GM18511 (cell line): ENCODE measurements around the gene CHD1L.
"Not testable (repeated sequence)": the region's sequence is repeated elsewhere in the genome, so short reads cannot be mapped to it uniquely, and the experiment has no call there.

Source experiments
- ATAC-seq: cut with Tn5 transposase; IDR thresholded peaks from one replicate; pipeline ENCODE4 v1.9.1; 2021; ENCODE audit warnings: mild to moderate bottlenecking, moderate library complexity; ENCODE audit not compliant: unreplicated experiment

The CHD1L gene

DNA sequence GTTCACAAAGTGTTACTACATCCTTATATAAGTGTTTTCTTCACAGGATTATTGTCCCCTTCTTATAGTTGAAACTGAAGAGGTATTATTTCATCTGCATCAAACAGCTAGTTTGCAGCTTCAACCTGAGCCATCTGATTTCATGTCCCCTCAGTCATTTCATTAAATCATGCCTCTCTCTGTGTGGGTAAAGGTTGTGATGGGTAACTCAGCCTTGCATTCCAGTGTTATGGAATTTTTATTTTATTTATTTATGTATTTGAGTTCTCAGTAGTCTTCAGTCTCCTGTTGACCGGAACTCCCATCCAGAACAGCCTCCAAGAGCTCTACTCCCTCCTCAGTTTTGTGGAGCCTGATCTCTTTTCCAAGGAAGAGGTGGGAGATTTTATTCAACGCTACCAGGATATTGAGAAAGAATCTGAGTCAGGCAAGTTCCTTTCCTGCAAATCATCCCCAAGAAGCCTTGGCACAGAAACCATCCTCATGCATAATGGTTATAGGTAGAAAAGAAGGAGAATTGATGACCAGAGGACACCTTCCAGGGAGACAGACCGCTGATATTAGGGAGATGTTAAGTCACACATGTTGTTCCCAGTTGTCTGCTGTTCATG, 21.8 kb downstream of the CHD1L start:
- ATAC-seq: no peak

DNA sequence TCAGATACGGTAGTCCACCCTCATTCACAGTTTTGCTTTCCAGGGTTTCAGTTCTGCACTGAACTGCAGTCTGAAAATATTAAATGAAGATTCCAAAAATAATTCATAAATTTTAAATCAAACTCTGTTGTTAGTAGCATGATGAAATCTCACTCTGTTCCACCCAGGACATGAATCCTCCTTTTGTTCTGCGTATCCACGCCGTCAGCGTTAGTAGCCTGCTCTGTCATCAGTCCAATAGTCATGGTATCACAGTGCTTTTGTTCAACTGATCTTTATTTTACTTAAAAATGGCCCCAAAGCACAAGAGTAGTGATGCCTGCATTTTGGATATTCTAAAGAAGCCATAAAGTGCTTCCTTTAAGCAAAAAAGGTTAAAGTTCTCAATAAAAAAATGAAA, 23.9 kb downstream of the CHD1L start:
- no peak for ATAC-seq

DNA sequence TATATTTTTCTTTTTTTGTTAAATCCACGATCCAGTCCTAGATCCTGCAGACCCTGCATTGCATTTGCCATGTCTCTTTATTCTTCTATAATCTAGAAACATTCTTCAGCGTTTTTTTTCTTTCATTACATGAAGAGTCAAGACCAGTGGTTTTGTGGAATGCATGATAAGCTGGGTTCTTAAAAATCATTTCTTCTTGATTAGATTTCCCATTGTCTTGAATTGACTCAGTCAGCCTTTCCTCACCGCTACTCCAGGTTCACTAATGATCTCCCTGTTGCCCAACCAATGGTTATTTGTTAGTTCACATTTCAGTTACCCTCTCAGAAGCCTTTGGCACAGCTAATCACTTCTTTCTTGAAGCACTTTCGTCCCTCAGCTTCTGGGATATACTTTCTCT, 25.2 kb downstream of the CHD1L start:
- ATAC-seq: no peak

DNA sequence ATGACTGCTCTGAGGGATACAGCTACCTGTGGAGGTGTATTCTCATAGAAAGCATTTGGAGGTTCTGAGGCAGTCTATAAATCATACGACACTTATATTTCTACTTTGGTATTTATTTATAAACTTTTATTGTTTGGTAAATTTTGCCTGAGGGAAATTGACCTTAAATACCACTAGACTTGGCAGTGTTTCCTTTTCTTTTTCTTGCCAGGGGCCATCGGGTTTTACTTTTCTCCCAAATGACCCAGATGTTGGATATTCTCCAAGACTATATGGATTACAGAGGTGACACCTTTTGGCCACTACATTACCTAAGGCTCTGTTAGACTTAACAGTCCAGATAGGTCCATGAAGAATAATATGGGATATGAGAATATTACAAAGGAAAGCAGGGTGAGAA, 28.2 kb downstream of the CHD1L start:
- ATAC-seq: no peak

DNA sequence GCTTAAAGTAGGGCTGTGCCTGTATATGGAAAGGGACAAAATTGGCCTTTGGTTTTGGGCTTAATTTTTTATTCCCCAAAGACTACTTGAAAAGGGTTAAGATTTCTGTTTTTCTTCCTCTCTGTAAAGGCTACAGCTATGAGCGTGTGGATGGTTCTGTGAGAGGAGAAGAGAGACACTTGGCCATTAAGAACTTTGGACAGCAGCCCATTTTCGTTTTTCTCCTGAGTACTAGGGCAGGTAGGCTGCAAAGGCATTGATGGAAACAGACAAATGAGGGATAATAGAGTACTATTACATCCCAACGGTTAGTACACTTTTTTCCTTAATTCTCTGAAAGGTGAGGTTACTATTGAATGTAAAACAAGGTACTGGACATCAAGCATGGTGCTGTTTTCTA, 29.6 kb downstream of the CHD1L start:
- ATAC-seq: no peak

DNA sequence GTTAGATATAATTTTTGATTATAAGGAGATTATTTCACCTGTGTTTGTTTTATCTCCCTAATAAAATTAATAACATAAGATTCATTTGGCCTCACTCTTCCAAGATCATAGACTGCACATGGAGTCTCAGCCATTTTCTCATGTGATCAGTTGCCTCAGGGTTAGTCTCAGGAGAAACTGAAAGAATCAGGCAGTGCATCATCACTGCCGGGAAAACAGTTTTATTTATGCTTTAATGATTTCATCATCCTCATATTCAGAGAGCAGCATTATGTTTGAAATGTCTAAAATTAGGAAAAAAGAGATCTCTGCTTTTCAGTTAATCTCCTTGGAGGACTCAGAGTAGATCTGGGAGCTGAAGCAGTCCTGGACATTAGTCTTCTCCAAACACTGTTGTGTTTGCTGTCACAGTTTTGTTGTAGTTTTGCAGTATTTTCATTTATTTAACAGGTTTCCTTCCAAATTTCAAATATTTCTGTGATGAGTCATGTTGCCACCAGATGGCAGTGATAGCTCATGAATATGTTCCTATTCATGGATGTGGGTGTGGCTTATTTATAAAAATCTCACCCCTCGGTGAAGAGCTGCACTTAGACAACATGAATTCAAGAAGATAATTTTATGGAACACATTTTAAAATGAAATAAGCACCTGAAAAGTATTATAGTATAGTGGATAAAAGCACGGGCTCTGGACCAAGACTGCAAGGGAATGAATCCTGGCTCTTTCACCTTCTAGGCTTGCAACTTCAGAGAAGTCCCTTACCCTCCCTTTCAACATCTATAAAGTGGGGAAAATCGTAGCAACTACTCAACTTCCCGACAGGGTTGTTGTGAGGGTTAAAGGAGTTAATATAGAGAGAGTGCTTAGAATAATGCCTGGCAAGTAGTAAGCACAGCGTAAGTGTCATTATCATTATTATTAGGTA, 31.2 kb downstream of the CHD1L start:
- no peak for ATAC-seq

DNA sequence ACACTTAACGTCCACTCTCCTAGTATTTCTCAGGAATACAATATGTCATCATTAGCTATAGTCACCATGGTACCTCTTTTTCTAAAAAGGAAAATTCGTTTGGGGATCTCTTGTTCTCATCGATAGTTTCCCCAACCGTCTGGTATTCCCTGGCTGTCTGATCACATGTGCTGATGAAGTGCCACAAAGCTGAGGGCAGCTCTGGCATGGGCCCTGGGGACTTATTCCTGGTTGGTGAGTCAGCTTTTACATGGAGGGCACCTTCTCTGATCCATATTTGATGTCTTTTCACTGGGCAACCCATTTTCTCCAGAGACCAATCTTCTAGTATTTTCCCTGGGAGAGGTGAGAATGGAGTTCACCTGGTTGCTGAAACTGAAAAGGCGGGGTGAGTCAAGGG, 39.5 kb downstream of the CHD1L start:
- no peak for ATAC-seq

DNA sequence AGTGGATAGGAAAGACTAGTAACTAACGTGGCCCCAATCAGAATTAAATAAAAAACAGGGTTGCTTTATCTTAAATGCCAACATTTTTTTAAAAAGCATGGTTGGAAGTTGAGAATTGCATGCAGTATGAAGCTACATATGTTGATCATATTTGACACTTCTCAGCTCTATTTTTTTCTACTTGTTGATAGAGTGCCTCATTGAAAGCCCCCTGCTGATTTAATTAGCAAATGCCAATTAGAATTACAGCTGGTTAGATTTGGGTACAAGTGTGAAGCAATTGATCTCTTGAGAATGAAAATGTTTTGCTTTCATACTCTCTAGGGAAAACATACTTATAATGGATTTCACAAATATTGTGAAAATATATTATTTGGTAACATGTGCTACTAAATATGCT, 40.5 kb downstream of the CHD1L start:
- no peak for ATAC-seq

DNA sequence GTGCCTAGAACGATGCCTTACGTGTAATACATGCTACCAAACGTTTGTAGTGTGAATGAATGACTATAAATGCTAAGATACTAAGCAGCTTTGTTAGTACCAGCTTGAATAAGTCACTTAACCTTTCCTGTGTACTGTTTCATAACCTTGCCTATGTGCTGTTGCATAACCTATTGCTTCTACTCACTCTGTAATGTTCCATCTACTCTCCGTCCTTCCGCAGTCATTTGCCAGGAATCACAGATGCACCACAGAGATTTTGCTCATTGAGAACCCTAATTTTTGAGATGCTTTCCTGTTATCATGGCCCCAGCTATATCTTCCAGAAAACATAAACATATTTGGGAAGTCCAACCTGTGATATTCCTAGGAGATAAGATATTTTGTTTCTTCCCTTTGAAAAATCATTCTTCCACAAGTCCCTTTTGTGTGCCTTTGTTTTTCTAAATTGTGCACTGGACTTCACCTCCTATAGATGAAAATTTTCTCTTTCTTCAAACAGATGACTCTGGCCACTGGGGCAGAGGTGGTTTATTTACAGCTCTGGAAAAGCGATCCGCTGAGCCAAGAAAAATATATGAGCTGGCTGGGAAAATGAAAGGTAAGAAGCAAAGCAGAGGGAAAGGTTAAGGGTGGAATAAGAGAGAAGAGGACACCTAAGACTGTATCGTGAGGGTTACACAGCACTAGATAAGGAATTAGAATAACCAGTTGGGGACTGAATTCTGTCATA, 44.8 kb downstream of the CHD1L start:
- no peak for ATAC-seq

DNA sequence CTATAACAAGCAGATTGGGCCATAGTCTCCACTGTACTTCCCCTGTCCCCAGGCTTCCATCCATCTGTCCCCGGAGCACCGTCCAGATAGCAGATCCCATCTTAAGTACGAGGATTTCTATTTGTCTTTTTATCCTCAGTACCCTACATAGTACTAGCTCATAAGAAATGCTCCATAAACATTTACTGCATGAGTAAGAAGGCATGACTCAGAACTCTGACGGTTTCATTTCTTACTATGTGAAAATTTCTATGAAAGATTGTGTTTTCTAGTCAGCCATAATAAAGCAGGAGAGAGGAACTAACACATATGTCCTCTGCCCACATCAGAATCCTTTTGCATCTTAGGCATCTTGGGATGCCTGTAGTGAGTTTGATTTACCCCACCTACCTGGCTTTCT, 49.5 kb downstream of the CHD1L start:
- ATAC-seq: no peak

DNA sequence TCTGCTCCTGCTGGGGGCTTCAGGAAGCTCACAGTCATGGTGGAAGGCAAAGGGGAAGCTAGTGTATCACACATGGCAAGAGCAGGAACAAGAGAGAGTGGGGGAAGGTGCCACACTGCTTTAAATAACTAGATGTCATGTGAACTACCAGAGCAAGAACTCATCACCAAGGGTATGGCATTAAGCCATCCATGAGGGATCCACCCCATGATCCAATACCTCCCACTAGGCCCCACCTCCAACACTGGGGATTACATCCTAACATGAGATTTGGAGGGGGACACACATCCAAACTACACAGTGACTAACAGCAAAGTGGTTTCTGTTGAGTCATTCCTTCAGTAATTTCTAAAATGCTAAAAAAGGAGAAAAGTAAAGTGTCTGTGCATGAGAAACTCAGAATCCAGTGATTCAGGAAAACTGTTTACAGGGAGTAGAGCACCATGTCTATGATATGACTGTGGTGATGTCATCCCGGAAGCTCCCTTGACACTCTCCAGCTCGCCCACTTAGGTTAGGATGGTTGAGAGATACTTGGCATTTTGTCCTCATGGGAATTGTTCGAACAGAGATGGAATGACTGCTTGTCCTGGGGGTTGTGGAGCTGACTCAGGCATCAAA, 50.3 kb downstream of the CHD1L start:
- ATAC-seq: no peak

DNA sequence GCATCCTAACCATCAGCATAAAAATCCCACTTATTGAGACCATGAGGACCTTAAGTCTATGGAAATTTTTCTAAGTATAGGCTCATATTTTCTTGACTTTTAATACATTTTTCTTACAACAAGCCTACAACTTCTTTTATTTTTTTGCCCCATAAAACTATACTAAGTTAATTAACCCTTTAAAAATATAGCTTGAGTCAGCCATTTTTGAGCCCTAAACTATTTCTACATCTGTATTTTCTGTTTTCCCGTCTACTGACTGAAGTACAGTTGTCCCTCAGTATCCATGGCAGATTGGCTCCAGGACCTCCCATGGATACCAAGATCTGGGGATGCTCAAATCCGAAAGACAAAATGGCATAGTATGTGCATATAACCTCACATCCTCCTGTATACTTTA, 55.0 kb downstream of the CHD1L start:
- no peak for ATAC-seq

DNA sequence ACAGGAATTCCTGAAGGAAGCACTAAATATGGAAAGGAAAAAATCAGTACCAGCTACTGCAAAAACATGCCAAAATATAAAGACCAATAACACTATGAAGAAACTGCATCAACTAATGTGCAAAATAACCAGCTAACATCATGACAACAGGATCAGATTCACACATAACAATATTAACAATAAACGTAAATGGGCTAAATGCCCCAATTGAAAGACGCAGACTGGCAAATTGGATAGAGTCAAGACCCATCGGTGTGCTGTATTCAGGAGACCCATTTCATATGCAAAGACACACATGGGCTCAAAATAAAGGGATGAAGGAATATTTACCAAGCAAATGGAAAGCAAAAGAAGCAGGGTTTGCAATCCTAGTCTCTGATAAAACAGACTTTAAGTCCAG, 63.3 kb downstream of the CHD1L start:
- not testable (repeated sequence) for ATAC-seq

DNA sequence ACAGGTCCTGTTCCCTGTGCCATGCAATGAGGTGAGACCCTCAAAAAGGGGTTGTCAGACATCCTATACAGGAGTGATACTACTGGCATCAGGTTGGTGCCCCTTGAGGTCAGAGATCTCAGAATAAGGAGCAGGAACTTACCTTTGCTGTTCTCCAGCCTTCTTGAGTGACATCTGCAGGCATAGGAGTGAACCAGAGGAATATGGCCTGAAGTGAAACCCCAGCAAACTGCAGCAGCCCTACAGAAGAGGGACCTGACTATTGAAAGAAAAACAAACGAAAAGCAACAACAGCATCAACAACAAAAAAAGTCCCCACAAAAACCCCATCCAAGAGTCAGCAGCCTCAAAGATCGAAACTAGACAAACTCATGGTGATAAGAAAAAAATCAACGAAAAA, 74.5 kb downstream of the CHD1L start:
- ATAC-seq: no peak

DNA sequence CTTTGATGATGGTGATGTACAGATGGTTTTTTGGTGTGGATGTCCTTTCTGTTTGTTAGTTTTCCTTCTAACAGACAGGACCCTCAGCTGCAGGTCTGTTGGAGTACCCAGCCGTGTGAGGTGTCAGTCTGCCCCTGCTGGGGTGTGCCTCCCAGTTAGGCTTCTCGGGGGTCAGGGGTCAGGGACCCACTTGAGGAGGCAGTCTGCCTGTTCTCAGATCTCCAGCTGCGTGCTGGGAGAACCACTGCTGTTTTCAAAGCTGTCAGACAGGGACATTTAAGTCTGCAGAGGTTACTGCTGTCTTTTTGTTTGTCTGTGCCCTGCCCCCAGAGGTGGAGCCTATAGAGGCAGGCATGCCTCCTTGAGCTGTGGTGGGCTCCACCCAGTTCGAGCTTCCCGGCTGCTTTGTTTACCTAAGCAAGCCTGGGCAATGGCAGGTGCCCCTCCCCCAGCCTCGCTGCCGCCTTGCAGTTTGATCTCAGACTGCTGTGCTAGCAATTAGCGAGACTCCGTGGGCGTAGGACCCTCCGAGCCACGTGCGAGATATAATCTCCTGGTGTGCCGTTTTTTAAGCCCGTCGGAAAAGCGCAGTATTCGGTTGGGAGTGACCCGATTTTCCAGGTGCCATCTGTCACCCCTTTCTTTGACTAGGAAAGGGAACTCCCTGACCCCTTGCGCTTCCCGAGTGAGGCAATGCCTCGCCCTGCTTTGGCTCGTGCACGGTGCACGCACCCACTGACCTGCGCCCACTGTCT, 84.6 kb downstream of the CHD1L start:
- ATAC-seq: not testable (repeated sequence)

DNA sequence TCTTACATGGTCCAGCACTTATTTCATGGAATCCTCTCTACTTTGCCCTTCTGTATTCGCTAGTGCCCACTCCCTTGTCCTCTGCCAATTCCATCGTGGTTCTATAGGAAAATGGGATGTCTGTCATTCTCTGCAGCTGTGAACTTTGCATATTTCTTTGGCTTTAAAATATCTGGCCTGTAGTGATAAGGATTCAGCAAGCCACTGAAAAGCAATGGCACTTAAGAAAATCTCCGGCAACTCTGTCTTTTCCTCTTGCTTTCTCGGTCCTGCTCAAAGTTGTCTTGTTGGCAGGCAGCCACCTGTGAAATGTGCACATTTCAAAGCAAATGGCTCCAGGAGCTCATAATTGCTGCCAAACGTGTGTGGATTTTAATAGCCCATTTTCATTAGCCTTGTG, 91.8 kb downstream of the CHD1L start:
- no peak for ATAC-seq

DNA sequence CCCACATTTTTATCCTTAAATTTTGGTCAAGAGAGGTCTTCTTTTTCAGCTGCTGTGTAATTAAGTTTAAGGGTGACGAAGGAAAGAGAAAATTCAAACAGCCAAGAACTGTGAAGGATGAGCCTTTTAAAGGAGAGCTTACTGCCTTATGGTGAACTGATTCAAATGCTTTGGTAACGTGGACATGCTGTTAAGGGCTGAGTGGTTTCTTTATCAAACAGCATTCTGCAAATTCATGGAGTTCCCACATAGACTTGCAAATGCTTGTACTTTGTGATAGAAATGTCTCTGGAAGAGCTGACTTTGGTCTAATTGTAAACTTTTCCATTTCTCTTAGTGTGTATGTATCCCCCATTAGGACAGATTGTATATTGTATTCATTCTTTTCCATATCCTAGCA, 93.8 kb downstream of the CHD1L start:
- no peak for ATAC-seq

DNA sequence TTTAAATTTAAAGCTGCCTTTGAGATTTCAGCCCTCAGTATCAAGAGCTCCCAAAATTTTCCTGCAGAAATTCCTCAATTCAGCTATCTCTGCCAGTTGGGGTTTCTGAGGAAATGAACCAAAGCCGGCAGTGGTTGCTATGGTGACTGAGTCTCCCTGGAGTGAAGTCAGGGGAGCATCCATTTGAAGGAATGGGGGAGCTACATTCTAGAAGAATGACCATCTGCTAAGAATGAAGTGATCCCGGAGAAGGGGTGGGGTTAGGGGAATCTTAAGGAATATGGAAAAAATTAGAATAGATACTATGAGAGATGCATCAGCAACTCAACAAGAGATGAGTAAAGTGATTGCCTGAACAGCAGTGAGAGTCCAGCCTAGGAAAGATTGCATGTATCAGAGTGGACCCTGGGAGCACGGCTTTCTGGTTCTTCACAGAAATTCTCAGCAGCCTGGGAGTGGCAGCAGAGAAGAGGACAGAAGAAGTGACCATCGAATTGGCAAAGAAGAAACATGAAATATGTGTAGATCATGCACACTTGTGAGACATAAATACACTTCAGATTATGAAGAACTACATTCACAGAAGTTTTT, 94.7 kb downstream of the CHD1L start:
- no peak for ATAC-seq

DNA sequence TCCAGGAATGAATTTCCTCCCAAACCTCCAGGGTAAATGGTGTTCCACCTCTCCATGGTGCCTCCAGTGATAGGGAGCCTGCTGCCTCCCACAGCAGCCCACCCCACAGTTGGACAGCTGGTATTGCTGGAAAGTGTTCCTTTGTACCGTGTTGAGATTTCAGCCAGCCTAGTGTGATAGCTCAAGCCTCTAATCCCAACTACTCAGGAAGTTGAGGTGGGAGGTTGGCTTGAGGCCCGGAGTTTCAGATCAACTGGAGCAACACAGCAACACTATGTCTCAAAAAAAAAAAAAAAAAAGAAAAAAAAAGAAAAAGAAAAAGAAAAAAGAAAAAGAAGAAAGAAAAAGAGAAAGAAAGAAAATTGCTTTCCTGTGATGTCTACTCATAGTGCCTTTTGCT, 96.1 kb downstream of the CHD1L start:
- no peak for ATAC-seq

DNA sequence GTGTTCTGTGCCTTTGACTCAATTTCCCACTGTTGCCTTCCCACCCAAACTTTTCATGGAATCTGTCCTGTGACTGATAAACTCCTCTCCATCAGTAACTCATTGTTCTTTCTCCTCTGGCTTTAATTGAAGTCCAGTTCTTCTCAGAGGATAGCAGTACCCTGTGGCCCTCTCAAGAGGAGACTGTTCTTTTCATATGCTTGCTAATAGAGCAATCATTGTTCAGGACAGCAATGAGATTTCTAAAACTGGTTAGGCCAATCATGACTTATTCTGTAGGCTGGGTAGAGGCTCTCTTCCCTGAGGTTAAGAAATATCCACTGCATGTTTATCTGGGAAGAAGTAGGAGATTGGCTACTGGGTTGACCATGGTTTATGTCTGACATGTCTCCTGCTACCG, 98.8 kb downstream of the CHD1L start:
- no peak for ATAC-seq
